ENCODE data around the gene TST.

Gene TST

DNA sequence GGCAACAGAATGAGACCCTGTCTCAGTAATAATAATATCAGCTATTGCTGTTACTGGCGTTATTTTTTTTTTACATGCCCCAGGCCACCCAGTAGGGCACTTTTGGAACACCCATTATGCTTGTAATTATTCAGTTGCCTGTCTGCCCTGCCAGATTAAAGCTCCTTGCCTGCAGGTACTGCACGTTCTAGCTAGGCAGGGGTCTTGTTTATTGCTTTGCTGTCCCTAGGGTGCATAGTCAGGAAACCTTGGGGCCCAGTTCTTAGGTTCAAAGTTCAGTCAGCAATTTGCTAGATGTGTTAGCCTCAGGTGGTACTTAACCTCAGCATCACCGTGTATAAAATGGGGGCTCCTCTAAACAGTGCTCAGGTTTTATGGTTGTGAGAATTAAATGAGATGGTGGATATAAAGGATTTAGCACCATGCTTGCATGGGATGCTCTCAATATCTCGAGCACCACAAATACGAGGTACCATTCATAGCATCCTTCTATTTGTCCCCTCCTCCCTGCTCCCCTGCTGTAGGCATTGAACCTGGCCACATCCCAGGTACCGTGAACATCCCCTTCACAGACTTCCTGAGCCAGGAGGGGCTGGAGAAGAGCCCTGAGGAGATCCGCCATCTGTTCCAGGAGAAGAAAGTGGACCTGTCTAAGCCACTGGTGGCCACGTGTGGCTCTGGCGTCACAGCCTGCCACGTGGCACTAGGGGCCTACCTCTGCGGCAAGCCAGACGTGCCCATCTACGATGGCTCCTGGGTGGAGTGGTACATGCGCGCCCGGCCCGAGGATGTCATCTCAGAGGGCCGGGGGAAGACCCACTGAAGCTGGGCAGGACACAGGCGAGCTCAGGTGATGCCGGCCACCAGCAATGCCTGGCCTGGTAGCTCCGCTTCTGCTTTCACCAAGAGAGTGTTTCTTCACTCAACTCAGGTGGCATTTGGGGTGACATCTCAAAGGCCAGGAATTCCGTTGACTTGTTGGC lies 9.7 kb upstream of the TST start:
- H3K27ac ChIP-seq (replicated peaks), result no peak overlapping the region
- no peak for DNase-seq (ENCODE audit: low read depth in 1 of 2, low spot score in 1 of 2)
- TF ChIP-seq SPI1 (IDR thresholded peaks at IDR 0.05; ENCODE audit: borderline replicate concordance, low read depth), result no peak
- TF ChIP-seq, protein P1, sequence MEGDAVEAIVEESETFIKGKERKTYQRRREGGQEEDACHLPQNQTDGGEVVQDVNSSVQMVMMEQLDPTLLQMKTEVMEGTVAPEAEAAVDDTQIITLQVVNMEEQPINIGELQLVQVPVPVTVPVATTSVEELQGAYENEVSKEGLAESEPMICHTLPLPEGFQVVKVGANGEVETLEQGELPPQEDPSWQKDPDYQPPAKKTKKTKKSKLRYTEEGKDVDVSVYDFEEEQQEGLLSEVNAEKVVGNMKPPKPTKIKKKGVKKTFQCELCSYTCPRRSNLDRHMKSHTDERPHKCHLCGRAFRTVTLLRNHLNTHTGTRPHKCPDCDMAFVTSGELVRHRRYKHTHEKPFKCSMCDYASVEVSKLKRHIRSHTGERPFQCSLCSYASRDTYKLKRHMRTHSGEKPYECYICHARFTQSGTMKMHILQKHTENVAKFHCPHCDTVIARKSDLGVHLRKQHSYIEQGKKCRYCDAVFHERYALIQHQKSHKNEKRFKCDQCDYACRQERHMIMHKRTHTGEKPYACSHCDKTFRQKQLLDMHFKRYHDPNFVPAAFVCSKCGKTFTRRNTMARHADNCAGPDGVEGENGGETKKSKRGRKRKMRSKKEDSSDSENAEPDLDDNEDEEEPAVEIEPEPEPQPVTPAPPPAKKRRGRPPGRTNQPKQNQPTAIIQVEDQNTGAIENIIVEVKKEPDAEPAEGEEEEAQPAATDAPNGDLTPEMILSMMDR (IDR thresholded peaks at IDR 0.05; ENCODE audit: insufficient read depth, low read length), result no peak
- TF ChIP-seq, protein P2, sequence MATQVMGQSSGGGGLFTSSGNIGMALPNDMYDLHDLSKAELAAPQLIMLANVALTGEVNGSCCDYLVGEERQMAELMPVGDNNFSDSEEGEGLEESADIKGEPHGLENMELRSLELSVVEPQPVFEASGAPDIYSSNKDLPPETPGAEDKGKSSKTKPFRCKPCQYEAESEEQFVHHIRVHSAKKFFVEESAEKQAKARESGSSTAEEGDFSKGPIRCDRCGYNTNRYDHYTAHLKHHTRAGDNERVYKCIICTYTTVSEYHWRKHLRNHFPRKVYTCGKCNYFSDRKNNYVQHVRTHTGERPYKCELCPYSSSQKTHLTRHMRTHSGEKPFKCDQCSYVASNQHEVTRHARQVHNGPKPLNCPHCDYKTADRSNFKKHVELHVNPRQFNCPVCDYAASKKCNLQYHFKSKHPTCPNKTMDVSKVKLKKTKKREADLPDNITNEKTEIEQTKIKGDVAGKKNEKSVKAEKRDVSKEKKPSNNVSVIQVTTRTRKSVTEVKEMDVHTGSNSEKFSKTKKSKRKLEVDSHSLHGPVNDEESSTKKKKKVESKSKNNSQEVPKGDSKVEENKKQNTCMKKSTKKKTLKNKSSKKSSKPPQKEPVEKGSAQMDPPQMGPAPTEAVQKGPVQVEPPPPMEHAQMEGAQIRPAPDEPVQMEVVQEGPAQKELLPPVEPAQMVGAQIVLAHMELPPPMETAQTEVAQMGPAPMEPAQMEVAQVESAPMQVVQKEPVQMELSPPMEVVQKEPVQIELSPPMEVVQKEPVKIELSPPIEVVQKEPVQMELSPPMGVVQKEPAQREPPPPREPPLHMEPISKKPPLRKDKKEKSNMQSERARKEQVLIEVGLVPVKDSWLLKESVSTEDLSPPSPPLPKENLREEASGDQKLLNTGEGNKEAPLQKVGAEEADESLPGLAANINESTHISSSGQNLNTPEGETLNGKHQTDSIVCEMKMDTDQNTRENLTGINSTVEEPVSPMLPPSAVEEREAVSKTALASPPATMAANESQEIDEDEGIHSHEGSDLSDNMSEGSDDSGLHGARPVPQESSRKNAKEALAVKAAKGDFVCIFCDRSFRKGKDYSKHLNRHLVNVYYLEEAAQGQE (IDR thresholded peaks at IDR 0.05; ENCODE audit: insufficient replicate concordance, low read depth), result no peak
- TF ChIP-seq GABPA (IDR thresholded peaks at IDR 0.05; ENCODE audit: low read depth), result no peak
- TF ChIP-seq POLR2AphosphoS5 (IDR thresholded peaks at IDR 0.05; ENCODE audit: low read depth), result no peak
- H3K27me3 ChIP-seq (ENCODE audit: insufficient read depth, poor library complexity, severe bottlenecking), result no peaks in the 10 kb centered on the region
- no peak overlapping the region for H3K4me3 ChIP-seq (replicated peaks; ENCODE audit: insufficient read depth, low read length)

DNA sequence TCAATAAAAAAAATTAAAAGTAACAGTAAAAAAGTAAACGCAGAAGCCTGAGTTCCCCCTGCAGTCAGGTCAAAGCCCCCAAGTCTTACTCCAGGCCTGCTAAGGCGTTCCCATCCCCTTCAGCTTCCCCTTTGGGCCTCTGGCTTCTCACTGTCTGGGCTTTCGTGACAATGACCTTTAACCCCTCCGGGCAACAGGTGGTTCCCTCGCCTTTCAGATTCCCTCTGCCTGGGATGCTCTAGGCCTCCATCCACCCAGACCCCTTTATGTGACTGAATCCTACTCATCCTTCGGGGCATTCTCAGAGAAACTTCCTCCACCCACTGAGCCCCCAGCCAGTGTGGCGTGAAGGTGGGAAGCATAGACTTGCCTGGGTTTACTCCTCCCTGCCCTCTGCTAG lies 8.3 kb upstream of the TST start:
- Histone ChIP-seq H3K4me3 (replicated peaks; ENCODE audit: insufficient read depth, low read length) (no peak overlapping the region), H3K27me3 (ENCODE audit: insufficient read depth, poor library complexity, severe bottlenecking) (no peaks in the 10 kb centered on the region), H3K27ac (replicated peaks) (no peak overlapping the region)
- DNase-seq (ENCODE audit: low read depth in 1 of 2, low spot score in 1 of 2), result no peak
- TF ChIP-seq GABPA (IDR thresholded peaks at IDR 0.05; ENCODE audit: low read depth) (no peak), SPI1 (IDR thresholded peaks at IDR 0.05; ENCODE audit: borderline replicate concordance, low read depth) (no peak), POLR2AphosphoS5 (IDR thresholded peaks at IDR 0.05; ENCODE audit: low read depth) (no peak)
- TF ChIP-seq, protein P1 (IDR thresholded peaks at IDR 0.05; ENCODE audit: insufficient read depth, low read length), result no peak
- TF ChIP-seq, protein P2 (IDR thresholded peaks at IDR 0.05; ENCODE audit: insufficient replicate concordance, low read depth), result no peak

DNA sequence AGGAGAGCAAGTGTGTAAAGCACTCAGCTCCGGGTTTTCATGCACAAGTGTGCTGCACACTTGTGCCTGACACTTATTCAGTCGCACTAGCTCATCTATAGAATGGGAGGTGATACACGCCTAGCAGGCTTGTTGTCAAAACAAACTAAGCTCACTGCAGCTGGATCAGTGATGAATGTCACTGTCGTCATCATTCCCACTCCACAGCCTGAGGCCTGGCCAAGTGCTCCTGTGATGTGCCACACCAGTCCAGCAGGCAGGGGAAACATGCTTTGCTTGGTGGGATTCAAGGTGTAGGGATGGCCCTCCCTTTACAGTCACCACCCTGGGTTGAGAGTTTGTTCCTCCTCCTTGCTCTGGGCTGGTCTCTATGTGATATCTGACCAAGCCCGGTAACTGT lies 7.1 kb upstream of the TST start:
- Histone ChIP-seq H3K27ac (replicated peaks) (no peak overlapping the region), H3K4me3 (replicated peaks; ENCODE audit: insufficient read depth, low read length) (no peak overlapping the region), H3K27me3 (ENCODE audit: insufficient read depth, poor library complexity, severe bottlenecking) (no peaks in the 10 kb centered on the region)
- TF ChIP-seq, protein P2 (IDR thresholded peaks at IDR 0.05; ENCODE audit: insufficient replicate concordance, low read depth), result no peak
- TF ChIP-seq, protein P1 (IDR thresholded peaks at IDR 0.05; ENCODE audit: insufficient read depth, low read length), result no peak
- no peak for TF ChIP-seq POLR2AphosphoS5 (IDR thresholded peaks at IDR 0.05; ENCODE audit: low read depth)
- no peak for TF ChIP-seq SPI1 (IDR thresholded peaks at IDR 0.05; ENCODE audit: borderline replicate concordance, low read depth)
- no peak for TF ChIP-seq GABPA (IDR thresholded peaks at IDR 0.05; ENCODE audit: low read depth)
- no peak for DNase-seq (ENCODE audit: low read depth in 1 of 2, low spot score in 1 of 2)
